ENCODE results near the gene RPAP2. TPM values are rescaled to one million over a fixed set of nuclear protein-coding genes. Genes with fewer than 3 reads are reported as not detected.

RPAP2 gene
- total RNA-seq, 1 experiment from 2014 or later, result 0.86 TPM

GRCh38 chr1:92446546-92446945 is 147.7 kb downstream of the RPAP2 start:
- no peak for DNase-seq (ENCODE audit: low spot score)

- no peak for DNase-seq (ENCODE audit: low spot score)
Measured at GRCh38 chr1:92447033-92447681, 148.3 kb downstream of the RPAP2 start.

- no peak for DNase-seq (ENCODE audit: low spot score)
Measured at GRCh38 chr1:92447976-92448375, 149.1 kb downstream of the RPAP2 start.

Small RNAs within 50 kb of the gene (small RNA-seq; reads per million reads assigned to genes)
- not detected for gene RN7SL824P

Other genes with a start within 250 kb of the RPAP2 start
- gene SETSIP, start 223.6 kb upstream of the RPAP2 start, total RNA-seq (2014; rRNA removed; shearing (Covaris generic)), result 0.18 and 0.23 TPM in 2 replicates
- 0.86 and 0.94 TPM in 2 replicates for gene BTBD8, start 218.7 kb upstream of the RPAP2 start, total RNA-seq (2014; rRNA removed; shearing (Covaris generic))
- not detected in 2 replicates for gene C1orf146, start 81.1 kb upstream of the RPAP2 start, total RNA-seq (2014; rRNA removed; shearing (Covaris generic))
- 2.3 and 3.2 TPM in 2 replicates for gene GLMN, start 72 bp upstream of the RPAP2 start, total RNA-seq (2014; rRNA removed; shearing (Covaris generic))
- gene GFI1, start 187.9 kb downstream of the RPAP2 start, total RNA-seq (2014; rRNA removed; shearing (Covaris generic)), result 0.20 and 0.42 TPM in 2 replicates

Measured in HT-29 (cell line).